GM21390 (cell line): Measurements from ENCODE around the gene HLA-DRB1.
"Not testable (repeated sequence)": the region's sequence is repeated elsewhere in the genome, so short reads cannot be mapped to it uniquely, and the experiment has no call there.

Experiments
- ATAC-seq: cut with Tn5 transposase; IDR thresholded peaks from one replicate; pipeline ENCODE4 v1.9.1; 2021; ENCODE audit not compliant: unreplicated experiment

Gene HLA-DRB1

DNA sequence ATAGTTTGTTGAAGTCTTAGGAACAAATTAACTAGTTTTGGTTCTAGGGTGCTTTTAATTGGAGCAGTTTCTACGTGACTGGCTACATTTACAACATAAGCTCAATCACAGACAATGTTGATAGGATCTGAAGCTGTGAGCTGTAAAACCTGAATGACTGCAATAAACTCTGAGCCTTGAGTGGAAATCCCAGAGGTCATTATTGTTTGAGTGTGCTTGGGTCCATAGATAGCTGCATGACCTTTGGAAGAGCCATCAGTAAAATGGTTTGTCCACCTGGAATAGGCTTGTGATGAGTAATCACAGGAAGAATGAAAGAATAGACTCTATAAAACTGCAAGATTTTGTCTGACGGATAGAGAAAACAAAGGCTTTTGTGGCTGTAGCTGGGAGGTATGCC, 26.7 kb downstream of the HLA-DRB1 start:
- no peak for ATAC-seq

- ATAC-seq = no peak
Observed at GRCh38 chr6:32559747-32560146, 29.9 kb downstream of the HLA-DRB1 start.

DNA sequence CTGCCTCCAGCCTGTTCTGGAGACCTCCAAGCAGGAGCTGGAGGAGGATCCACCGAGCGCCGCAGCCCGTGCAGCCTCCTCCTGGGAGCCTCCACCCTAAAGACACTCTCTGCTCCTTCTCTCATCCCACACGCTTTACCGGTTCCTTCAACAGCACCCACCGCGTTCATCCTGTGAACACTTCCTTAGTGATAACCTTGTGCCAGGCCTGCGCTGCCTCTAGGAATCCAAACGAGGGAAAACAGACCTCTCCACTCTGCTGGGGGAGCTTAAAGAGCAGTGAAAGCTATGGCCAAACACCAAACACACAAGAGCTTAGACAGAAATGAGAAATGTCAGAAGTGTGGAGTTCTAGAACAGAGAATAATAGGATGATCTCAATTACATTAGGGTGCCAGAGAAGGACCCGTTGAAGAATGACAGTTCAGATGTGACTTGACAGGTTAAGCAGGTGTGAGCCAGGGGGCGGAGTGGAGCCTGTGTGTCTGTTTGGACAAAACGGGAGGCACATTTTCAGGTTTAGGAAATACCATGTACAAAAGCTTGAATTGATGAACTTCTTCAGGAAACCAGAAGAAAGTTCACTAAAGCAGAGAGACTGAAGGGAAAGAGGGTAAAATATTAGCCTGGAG, 31.1 kb downstream of the HLA-DRB1 start:
- ATAC-seq = no peak

DNA sequence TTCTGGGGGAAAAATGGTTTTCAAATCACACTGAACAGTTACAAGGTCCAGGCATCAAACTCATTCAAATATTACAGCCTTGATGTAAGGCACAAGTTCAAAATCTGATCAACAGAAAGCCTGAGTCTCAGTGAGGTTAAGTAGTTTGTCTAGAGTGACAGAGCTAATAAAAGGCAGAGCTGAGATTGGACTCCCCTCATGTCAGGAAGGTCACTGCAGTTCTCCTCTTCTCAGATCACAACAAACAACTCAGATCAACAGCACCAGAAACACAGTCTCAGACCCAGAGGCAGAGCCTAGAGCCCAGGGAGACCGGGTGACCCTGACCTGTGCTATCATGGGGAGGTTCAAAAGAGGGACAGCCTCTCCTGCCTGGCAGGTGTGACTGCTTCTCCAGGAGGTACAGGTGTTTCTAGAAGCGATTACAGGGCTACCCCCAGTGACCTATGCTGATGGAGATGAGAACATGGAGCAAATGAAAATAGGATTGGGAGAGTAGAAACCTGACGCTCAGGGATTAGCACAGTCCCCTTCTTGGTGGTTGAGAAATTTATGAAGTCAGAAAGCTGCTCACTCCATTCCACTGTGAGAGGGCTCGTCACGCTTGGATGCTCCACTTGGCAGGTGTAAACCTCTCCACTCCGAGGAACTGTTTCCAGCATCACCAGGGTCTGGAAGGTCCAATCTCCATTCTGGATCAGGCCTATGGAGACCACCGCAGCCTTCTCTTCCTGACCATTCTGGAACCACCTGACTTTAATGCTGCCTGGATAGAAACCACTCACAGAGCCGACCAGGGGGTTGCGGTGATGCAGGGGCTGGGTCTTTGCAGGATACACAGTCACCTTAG, 35.3 kb downstream of the HLA-DRB1 start:
- ATAC-seq = no peak

GRCh38 chr6:32553037-32553742, 36.5 kb downstream of the HLA-DRB1 start:
- no peak for ATAC-seq

DNA sequence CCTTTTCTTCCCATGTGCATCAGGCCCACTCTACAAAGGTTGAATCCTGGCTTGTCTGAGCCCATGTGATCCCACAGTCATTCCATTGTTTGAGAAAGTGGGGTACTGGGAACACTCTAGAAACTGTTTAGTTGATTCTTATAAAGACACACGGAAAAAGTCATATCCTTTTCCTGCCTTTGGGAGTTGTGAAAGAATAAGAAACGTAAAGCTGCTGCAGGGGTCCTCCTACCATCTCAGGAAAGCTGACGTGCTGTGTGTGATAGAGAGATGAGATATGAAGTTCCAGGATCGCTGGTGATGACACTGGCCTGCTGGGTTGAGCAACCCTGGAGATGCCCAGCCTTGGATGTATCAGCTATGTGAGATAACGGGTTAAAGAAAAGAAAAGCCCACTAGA, 38.2 kb downstream of the HLA-DRB1 start:
- ATAC-seq = no peak

DNA sequence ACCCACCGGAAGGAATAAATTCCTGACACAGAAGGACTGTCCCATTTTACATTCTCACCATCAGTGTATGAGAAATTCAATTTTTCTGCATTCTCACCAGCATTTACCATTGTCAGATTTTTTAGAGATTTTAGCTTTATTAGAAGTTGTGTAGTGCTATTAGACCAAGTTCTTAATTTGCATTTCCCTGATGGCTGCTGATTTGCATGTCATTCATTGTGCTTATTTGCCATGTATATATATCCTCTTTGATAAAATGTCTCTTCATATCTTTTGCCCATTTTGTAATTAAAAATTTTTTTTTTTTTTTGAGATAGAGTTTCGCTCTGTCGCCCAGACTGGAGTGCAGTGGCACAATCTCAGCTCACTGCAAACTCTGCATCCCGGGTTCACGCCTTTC, 49.8 kb downstream of the HLA-DRB1 start:
- ATAC-seq = no peak

GRCh38 chr6:32530431-32530793, 59.2 kb downstream of the HLA-DRB1 start:
- ATAC-seq = not testable (repeated sequence)

DNA sequence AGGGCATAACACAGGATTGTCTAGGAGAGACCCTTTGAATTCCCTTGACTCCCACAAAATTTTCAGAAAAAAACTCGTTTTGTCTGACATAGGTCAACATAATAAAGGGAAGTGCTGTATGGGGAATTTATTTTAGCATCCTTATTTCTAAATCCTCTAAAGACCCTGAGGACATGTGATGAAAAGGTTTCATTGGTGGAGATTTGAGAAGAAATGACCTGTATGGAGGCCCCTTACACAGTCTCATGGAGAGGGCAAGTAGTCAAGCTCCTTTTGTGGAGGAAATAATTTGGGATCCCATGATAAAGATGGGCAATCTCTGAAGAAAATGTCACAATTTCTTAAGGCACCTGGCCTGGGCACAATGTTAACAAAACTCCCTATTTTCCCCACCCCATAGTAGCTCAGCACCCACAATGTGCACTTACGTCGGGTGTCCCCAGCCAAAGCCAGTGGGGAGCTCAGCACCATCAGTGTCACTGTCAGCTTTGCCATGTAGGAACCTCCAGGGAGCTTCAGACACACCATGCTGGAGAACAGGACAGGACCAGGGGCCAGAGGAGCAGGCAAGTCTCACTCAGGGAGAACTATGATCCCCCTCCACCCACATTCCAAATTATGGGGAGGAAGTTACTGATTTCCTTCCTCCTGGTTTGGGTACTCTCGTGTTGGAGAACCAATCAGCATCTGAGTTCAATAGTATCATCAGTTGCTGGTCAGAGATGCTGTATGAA, 59.8 kb downstream of the HLA-DRB1 start, which contains the start of gene HLA-DRB5:
TSS of gene HLA-DRB5 (minus strand) at position 591 of the 734 bp plus-strand sequence. CDS start at position 528, 63 bp downstream.
- ATAC-seq = peak; percentile 61
